ENCODE data around the gene GTF2I.
"Not testable (repeated sequence)": the region's sequence is repeated elsewhere in the genome, so short reads cannot be mapped to it uniquely, and the experiment has no call there.

DNA sequence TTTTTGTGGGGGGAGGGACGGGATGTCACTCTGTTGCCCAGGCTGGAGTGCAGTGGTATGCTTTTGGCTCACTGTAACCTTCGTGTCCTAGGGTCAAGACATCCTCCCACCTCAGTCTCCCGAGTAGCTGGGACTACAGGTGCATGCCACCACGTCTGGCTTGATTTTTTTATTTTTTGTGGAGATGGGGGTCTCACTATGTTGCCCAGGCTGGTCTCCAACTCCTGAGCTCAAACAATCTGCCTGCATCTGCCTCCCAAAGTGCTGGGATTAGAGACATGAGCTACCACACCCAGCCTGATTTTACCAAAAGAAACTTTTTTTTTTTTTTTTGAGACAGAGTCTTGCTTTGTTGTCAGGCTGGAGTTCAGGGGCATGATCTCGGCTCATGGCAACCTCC, 10.0 kb downstream of the GTF2I start:
- not testable (repeated sequence) for TF ChIP-seq EZH2 (IDR thresholded peaks at IDR 0.05; ENCODE audit: low read length, missing control alignments)
- TF ChIP-seq, protein P1, sequence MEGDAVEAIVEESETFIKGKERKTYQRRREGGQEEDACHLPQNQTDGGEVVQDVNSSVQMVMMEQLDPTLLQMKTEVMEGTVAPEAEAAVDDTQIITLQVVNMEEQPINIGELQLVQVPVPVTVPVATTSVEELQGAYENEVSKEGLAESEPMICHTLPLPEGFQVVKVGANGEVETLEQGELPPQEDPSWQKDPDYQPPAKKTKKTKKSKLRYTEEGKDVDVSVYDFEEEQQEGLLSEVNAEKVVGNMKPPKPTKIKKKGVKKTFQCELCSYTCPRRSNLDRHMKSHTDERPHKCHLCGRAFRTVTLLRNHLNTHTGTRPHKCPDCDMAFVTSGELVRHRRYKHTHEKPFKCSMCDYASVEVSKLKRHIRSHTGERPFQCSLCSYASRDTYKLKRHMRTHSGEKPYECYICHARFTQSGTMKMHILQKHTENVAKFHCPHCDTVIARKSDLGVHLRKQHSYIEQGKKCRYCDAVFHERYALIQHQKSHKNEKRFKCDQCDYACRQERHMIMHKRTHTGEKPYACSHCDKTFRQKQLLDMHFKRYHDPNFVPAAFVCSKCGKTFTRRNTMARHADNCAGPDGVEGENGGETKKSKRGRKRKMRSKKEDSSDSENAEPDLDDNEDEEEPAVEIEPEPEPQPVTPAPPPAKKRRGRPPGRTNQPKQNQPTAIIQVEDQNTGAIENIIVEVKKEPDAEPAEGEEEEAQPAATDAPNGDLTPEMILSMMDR (conservative IDR thresholded peaks at IDR 0.05 in 1 of 2, IDR thresholded peaks at IDR 0.05 in 1 of 2; ENCODE audit: low read depth in 1 of 2, low read length in 2 of 2), result not testable (repeated sequence)

All from fibroblast of lung (primary cell).